Loucy (cell line): ENCODE data around the gene SYNE3.

Experiments used
- EZH2phosphoT487 ChIP-seq: fragments of 200-600 bp; IDR thresholded peaks from 2 replicates; pipeline ENCODE4 v1.6.1; 2018; ENCODE audit warnings: antibody characterized with exemption, mild to moderate bottlenecking, moderate library complexity, borderline replicate concordance
- TF ChIP-seq, protein P1 (sequence below): fragments of 200-600 bp; sonication (generic); conservative IDR thresholded peaks from 2 replicates; pipeline ENCODE4 v1.5.1; 2014; ENCODE audit warnings: mild to moderate bottlenecking, antibody characterized with exemption, low read length

DNA sequence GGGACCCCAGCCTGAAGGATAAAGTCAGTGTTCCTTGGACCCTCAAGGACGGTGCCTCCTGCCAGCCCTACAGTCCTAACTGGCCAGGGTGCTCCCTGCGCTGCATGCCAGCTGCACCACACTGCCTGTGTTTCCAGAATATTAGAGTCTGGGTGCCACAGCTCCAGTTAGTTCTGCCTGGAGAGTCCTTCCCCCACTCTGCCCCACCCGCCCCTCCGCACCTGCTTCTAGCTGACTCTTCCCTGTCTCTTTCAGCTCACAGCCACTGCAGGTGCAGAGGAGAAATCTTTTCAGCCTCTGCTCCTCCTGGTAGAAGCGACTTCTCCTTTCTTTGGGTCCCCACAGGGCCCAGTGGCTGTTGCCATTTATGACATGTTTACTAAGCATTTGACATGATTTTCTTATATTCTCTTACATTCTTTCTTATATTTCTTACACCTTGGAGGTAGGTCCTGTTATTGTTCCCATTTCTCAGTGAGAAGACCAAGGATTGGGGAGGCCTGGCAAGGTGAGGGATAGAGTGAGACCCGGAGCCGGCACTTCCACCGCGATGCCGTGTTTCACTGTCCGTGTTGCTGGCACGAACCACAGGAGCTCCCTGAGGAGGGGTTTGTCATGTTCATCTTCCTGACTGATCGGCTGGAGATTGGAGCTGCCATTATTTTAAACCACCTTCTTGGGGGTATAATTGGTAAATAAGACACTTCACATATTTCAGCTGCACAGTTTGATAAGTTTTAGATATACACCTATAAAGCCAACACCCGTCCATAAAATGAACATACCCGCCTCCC, 29.4 kb downstream of the SYNE3 start:
- TF ChIP-seq, protein P1, sequence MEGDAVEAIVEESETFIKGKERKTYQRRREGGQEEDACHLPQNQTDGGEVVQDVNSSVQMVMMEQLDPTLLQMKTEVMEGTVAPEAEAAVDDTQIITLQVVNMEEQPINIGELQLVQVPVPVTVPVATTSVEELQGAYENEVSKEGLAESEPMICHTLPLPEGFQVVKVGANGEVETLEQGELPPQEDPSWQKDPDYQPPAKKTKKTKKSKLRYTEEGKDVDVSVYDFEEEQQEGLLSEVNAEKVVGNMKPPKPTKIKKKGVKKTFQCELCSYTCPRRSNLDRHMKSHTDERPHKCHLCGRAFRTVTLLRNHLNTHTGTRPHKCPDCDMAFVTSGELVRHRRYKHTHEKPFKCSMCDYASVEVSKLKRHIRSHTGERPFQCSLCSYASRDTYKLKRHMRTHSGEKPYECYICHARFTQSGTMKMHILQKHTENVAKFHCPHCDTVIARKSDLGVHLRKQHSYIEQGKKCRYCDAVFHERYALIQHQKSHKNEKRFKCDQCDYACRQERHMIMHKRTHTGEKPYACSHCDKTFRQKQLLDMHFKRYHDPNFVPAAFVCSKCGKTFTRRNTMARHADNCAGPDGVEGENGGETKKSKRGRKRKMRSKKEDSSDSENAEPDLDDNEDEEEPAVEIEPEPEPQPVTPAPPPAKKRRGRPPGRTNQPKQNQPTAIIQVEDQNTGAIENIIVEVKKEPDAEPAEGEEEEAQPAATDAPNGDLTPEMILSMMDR = no peak
- TF ChIP-seq EZH2phosphoT487 = no peak
